Esophagus muscularis mucosa (tissue), 3 donors: Measurements from ENCODE around the gene OGA.

Experiments used
- CTCF ChIP-seq, 3 experiments: fragments of 200-600 bp in 2 of 3; fragments of 450-650 bp in 1 of 3; sonication (generic) in 2 of 3; IDR thresholded peaks; one replicate each; pipeline ENCODE4 v1.5.1; 2017 to 2019; ENCODE audit warnings: antibody characterized with exemption in 3 of 3, mild to moderate bottlenecking in 2 of 3, moderate library complexity in 1 of 3
- POLR2A ChIP-seq: fragments of 450-650 bp; IDR thresholded peaks from one replicate; pipeline ENCODE4 v1.6.1; 2017; ENCODE audit warnings: antibody characterized with exemption, moderate library complexity, mild to moderate bottlenecking, low read depth
- POLR2AphosphoS5 ChIP-seq, 2 donors: sonication (generic); formaldehyde crosslinking; IDR thresholded peaks; one replicate each; pipeline ENCODE4 v1.6.1; 2017; ENCODE audit warnings: antibody characterized with exemption in 2 of 2

- TF ChIP-seq CTCF (IDR thresholded peaks at IDR 0.05) (no peak), POLR2A (no peak), POLR2AphosphoS5 (IDR thresholded peaks at IDR 0.05) (no peak)
Measured at GRCh38 chr10:101833466-101833865, 15.2 kb upstream of the OGA start.
